OCI-LY3 (cell line): Measurements from ENCODE around the gene IDS.

Experiments
- EZH2phosphoT487 ChIP-seq: fragments of 200-600 bp; shearing (Covaris generic); IDR thresholded peaks from 2 replicates; pipeline ENCODE4 v1.6.1; 2018; ENCODE audit warnings: antibody characterized with exemption, mixed run types, low read depth
- TF ChIP-seq, protein P1 (sequence below): fragments of 200-600, 300-600 bp; sonication (generic); IDR thresholded peaks from 2 replicates; pipeline ENCODE4 v1.5.1; 2014; ENCODE audit warnings: antibody characterized with exemption, low read length, low read depth

DNA sequence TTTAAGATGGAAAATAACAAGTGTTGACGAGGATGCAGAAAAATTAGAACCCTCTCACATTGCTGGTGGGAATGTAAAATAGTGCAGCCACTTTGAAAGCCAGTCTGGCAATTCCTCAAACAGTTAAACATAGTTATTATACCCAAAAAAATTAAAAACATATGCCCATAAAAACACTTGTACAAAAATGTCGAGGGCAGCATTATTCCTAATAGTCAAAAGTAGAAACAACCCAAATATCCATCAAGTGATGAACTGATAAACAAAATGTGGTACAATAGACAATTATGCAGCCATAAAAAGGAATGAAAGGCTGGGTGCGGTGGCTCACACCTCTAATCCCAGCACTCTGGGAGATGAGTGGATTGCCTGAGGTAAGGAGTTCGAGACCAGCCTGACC, 6.3 kb downstream of the IDS start:
- TF ChIP-seq, protein P1, sequence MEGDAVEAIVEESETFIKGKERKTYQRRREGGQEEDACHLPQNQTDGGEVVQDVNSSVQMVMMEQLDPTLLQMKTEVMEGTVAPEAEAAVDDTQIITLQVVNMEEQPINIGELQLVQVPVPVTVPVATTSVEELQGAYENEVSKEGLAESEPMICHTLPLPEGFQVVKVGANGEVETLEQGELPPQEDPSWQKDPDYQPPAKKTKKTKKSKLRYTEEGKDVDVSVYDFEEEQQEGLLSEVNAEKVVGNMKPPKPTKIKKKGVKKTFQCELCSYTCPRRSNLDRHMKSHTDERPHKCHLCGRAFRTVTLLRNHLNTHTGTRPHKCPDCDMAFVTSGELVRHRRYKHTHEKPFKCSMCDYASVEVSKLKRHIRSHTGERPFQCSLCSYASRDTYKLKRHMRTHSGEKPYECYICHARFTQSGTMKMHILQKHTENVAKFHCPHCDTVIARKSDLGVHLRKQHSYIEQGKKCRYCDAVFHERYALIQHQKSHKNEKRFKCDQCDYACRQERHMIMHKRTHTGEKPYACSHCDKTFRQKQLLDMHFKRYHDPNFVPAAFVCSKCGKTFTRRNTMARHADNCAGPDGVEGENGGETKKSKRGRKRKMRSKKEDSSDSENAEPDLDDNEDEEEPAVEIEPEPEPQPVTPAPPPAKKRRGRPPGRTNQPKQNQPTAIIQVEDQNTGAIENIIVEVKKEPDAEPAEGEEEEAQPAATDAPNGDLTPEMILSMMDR = no peak
- TF ChIP-seq EZH2phosphoT487 = no peak
